ENCODE measurements around the gene CACNA2D3. TPM values are rescaled to one million over a fixed set of nuclear protein-coding genes. Genes with fewer than 3 reads are reported as not detected.

Gene CACNA2D3
- total and polyA plus RNA-seq, 4 donors: 14.1 to 34.5 (median 33.4) TPM

DNA sequence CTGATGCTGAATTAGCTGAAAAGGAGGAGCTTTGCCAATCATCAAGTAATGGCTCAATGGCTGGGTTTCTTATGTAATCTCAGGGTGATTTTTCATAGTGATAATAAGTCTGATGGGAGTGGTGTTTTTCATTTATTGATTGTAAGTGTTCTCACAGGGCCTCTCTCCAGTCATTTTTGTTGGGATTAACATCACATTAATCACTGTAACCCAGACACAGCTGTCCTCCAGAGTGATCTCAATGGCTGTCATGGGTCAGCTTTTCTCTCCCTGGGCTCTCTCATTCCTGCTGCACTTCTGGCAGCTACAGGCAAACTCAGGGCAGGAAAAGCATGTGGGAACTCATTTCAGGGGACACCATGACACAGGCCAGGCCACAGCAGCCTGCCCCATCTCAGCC, 642.6 kb downstream of the CACNA2D3 start:
- Histone ChIP-seq H3K27ac (ENCODE audit: low read depth, low read length) (no peak overlapping the region), H3K4me3 (ENCODE audit: low read depth, low read length) (no peak overlapping the region), H3K36me3 (ENCODE audit: control insufficient read depth, insufficient read depth, low read length) (no peaks in the 10 kb centered on the region), H3K4me1 (ENCODE audit: control insufficient read depth, insufficient read depth, low read length) (no peaks in the 10 kb centered on the region), H3K27me3 (ENCODE audit: control insufficient read depth, insufficient read depth, low read length) (no peaks in the 10 kb centered on the region), H3K9me3 (ENCODE audit: control insufficient read depth, insufficient read depth, low read length) (no peaks in the 10 kb centered on the region)
- DNase-seq (ENCODE audit: low read depth in 4 of 6, low spot score in 6 of 6): peak in 1 of 6 donors; percentile 67

DNA sequence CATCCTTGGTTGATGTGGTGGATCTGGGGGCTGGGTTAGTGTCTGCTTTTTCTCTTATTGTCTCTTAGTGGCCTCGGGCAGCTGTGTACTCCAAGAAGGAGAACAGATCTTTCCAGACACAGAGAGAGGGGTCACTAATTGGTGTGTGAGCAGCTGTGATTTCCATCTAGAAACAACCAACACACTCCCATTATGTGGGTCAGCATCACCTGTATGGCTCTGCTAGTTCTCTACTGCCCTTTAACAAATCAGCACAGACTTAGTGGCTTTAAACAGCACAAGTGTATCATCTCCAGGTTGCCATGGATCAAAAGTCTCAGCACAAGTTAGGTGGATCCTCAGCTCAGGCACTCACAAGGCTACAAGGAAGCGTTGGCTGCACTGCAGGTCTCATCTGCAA, 648.7 kb downstream of the CACNA2D3 start:
- Histone ChIP-seq H3K27me3 (ENCODE audit: control insufficient read depth, insufficient read depth, low read length) (no peaks in the 10 kb centered on the region), H3K27ac (ENCODE audit: low read depth, low read length) (no peak overlapping the region), H3K4me3 (ENCODE audit: low read depth, low read length) (no peak overlapping the region), H3K9me3 (ENCODE audit: control insufficient read depth, insufficient read depth, low read length) (no peaks in the 10 kb centered on the region), H3K4me1 (ENCODE audit: control insufficient read depth, insufficient read depth, low read length) (no peaks in the 10 kb centered on the region), H3K36me3 (ENCODE audit: control insufficient read depth, insufficient read depth, low read length) (no peaks in the 10 kb centered on the region)
- DNase-seq (ENCODE audit: low read depth in 4 of 6, low spot score in 6 of 6): no peak
- 79% methylated on average over 1 of the region's 2 CpGs for WGBS (ENCODE audit: insufficient coverage)

DNA sequence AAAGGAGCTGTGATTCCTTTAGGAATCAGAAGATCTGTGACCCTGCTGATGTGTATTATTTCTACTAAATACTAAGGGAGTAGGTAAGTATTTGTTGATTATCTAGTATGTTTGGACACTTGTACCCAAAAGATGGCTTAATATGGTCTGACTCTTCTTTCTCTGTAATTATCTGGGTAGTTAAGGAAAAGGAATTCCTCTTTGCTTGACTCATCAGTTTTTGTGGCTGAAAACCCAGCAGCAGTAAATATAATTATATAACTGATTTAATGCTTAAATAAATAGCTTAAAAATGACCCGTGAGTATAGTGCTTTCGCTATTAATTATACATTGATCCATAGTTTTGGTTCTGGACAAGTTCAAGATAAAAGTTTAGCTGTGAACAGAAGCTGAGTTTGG, 649.7 kb downstream of the CACNA2D3 start:
- Histone ChIP-seq H3K4me1 (ENCODE audit: control insufficient read depth, insufficient read depth, low read length) (no peaks in the 10 kb centered on the region), H3K36me3 (ENCODE audit: control insufficient read depth, insufficient read depth, low read length) (no peaks in the 10 kb centered on the region), H3K4me3 (ENCODE audit: low read depth, low read length) (no peak overlapping the region), H3K27ac (ENCODE audit: low read depth, low read length) (no peak overlapping the region), H3K27me3 (ENCODE audit: control insufficient read depth, insufficient read depth, low read length) (no peaks in the 10 kb centered on the region), H3K9me3 (ENCODE audit: control insufficient read depth, insufficient read depth, low read length) (no peaks in the 10 kb centered on the region)
- WGBS (ENCODE audit: insufficient coverage): no CpG with 5 or more reads among the region's 2 CpGs
- DNase-seq (ENCODE audit: low read depth in 4 of 6, low spot score in 6 of 6): no peak

DNA sequence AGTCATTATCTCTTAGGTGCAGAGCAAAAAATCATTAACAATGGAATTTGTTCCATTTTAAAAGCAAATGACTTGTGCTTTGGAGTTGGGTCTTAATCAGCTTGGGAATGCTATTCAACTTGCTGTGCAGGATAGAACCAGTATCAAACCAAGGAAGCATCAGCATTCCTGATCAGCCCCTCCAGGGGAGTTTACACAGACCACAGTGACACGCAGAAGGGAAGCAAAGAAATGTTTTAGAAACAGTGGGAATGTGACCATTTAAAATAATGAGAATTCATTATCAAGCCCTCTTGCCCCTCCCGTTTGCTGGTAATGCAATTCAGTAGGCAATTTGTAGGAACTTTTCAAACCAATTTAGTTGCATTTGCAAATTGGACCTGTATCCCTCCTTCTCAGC, 650.4 kb downstream of the CACNA2D3 start:
- H3K27ac ChIP-seq (ENCODE audit: low read depth, low read length): no peak overlapping the region
- H3K36me3 ChIP-seq (ENCODE audit: control insufficient read depth, insufficient read depth, low read length): no peaks in the 10 kb centered on the region
- H3K4me3 ChIP-seq (ENCODE audit: low read depth, low read length): no peak overlapping the region
- DNase-seq (ENCODE audit: low read depth in 4 of 6, low spot score in 6 of 6): peak in 2 of 6 donors; percentile 11 to 78
- no peaks in the 10 kb centered on the region for H3K27me3 ChIP-seq (ENCODE audit: control insufficient read depth, insufficient read depth, low read length)
- no CpG with 5 or more reads among the region's 2 CpGs for WGBS (ENCODE audit: insufficient coverage)
- no peaks in the 10 kb centered on the region for H3K4me1 ChIP-seq (ENCODE audit: control insufficient read depth, insufficient read depth, low read length)
- H3K9me3 ChIP-seq (ENCODE audit: control insufficient read depth, insufficient read depth, low read length): no peaks in the 10 kb centered on the region

DNA sequence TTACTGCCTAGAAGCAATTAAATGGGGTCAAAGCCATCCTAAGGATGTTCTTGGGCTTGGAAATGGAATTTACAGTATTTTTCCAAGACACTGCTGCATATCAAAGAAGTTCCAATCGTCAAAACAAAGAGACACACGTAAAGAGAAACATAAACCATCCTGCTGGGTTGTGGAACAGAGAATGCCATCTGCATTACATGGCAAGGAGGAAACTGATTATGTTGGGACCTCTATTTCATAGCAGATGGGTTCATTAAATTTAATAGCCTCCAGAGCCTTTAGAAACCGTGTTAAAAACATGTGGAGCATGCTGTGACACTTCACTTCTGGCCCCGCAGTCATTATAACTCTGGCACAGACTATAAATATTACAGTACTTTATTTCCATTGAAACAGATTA, 650.9 kb downstream of the CACNA2D3 start:
- no CpG with 5 or more reads among the region's 4 CpGs for WGBS (ENCODE audit: insufficient coverage)
- no peaks in the 10 kb centered on the region for H3K36me3 ChIP-seq (ENCODE audit: control insufficient read depth, insufficient read depth, low read length)
- no peak overlapping the region for H3K4me3 ChIP-seq (ENCODE audit: low read depth, low read length)
- no peaks in the 10 kb centered on the region for H3K9me3 ChIP-seq (ENCODE audit: control insufficient read depth, insufficient read depth, low read length)
- H3K4me1 ChIP-seq (ENCODE audit: control insufficient read depth, insufficient read depth, low read length): no peaks in the 10 kb centered on the region
- H3K27me3 ChIP-seq (ENCODE audit: control insufficient read depth, insufficient read depth, low read length): no peaks in the 10 kb centered on the region
- peak in 4 of 6 donors; percentile 23 to 94 (median 47) for DNase-seq (ENCODE audit: low read depth in 4 of 6, low spot score in 6 of 6)
- no peak overlapping the region for H3K27ac ChIP-seq (ENCODE audit: low read depth, low read length)

DNA sequence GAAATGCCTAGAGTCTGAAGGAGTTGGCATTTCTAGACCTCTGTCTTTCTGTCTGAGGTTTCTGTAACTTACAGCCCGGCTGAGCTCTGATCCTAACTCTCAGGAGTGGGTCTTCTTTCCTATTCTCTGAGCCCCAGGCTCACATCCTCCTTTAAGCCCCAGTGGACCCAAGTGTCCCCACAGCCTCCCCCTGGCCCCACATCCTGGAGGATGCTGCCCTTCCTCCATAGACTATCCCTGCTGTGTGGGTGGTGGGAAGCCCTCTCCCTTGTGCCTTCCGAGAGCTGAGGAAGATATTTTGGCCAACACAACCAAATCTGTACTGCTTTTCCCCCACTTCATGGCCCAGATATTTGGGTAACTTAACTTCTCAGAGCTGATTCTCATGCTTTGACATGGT, 654.2 kb downstream of the CACNA2D3 start:
- no peak overlapping the region for H3K4me3 ChIP-seq (ENCODE audit: low read depth, low read length)
- DNase-seq (ENCODE audit: low read depth in 4 of 6, low spot score in 6 of 6): no peak
- H3K4me1 ChIP-seq (ENCODE audit: control insufficient read depth, insufficient read depth, low read length): no peaks in the 10 kb centered on the region
- 89% methylated on average over 1 of the region's 2 CpGs for WGBS (ENCODE audit: insufficient coverage)
- no peaks in the 10 kb centered on the region for H3K36me3 ChIP-seq (ENCODE audit: control insufficient read depth, insufficient read depth, low read length)
- no peaks in the 10 kb centered on the region for H3K27me3 ChIP-seq (ENCODE audit: control insufficient read depth, insufficient read depth, low read length)
- no peaks in the 10 kb centered on the region for H3K9me3 ChIP-seq (ENCODE audit: control insufficient read depth, insufficient read depth, low read length)
- H3K27ac ChIP-seq (ENCODE audit: low read depth, low read length): no peak overlapping the region

DNA sequence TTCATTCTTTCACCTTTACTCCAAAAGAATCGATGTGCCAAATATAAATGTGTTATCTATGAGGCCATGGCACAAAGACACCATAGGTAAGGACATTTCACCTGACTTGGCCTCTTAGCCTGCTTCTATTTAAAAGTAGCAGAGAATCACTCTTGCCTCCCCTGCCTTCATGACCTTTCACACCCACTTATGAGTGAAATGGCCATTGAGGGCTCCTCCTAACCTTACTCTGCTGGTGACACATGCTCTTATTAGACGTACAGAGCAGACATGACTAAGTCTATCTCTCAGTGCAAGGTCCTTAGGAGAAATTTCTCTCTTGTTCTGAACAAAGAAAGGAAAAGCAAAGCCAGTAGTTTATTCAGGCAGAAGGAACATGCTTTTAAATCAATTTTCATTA, 654.8 kb downstream of the CACNA2D3 start:
- H3K4me1 ChIP-seq (ENCODE audit: control insufficient read depth, insufficient read depth, low read length): no peaks in the 10 kb centered on the region
- no peaks in the 10 kb centered on the region for H3K9me3 ChIP-seq (ENCODE audit: control insufficient read depth, insufficient read depth, low read length)
- no peaks in the 10 kb centered on the region for H3K36me3 ChIP-seq (ENCODE audit: control insufficient read depth, insufficient read depth, low read length)
- no peak for DNase-seq (ENCODE audit: low read depth in 4 of 6, low spot score in 6 of 6)
- no peaks in the 10 kb centered on the region for H3K27me3 ChIP-seq (ENCODE audit: control insufficient read depth, insufficient read depth, low read length)
- H3K4me3 ChIP-seq (ENCODE audit: low read depth, low read length): no peak overlapping the region
- no peak overlapping the region for H3K27ac ChIP-seq (ENCODE audit: low read depth, low read length)
- WGBS (ENCODE audit: insufficient coverage): no CpG with 5 or more reads among the region's 2 CpGs

DNA sequence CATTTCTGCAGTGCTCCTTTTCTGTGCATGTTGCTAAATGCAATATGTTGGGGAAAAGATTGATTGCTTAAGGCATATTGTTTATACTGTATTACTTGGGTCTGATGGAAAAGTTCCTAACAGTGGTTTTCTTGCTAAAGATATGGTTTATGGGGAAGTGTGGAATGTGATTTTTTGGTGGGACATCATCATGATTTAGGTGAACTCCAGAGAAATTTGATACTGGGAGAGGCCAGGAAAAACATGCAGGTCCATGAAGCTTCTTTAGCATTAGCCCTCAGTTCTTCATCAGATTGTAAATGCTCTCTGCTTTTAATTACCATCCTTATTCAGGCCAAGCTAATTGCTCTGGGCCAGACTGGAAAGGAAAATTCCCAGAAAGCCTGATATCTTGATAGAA, 658.0 kb downstream of the CACNA2D3 start:
- no peak overlapping the region for H3K4me3 ChIP-seq (ENCODE audit: low read depth, low read length)
- H3K9me3 ChIP-seq (ENCODE audit: control insufficient read depth, insufficient read depth, low read length): no peaks in the 10 kb centered on the region
- no peak for DNase-seq (ENCODE audit: low read depth in 4 of 6, low spot score in 6 of 6)
- no peaks in the 10 kb centered on the region for H3K36me3 ChIP-seq (ENCODE audit: control insufficient read depth, insufficient read depth, low read length)
- no peaks in the 10 kb centered on the region for H3K4me1 ChIP-seq (ENCODE audit: control insufficient read depth, insufficient read depth, low read length)
- H3K27ac ChIP-seq (ENCODE audit: low read depth, low read length): no peak overlapping the region
- H3K27me3 ChIP-seq (ENCODE audit: control insufficient read depth, insufficient read depth, low read length): no peaks in the 10 kb centered on the region

DNA sequence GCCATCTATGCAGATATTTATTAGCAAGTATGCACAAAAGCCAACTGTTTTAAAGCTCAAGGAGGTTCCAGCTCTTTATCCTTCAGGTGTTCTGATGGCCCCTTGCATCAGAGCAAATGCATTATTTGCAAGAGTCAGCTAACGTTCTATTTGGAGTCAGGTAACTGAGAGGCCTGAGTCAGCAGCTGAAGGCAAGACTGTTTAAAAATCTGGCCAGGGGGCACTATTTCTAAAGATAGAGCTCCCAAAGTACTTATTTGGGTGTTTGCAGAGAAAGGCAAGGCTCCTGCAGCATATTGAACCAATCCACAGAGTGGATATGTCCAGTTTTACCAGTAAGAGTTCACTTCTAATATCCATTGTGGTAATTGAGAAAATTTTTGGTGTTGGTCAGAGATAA, 659.4 kb downstream of the CACNA2D3 start:
- no peaks in the 10 kb centered on the region for H3K36me3 ChIP-seq (ENCODE audit: control insufficient read depth, insufficient read depth, low read length)
- H3K4me1 ChIP-seq (ENCODE audit: control insufficient read depth, insufficient read depth, low read length): no peaks in the 10 kb centered on the region
- no peak overlapping the region for H3K4me3 ChIP-seq (ENCODE audit: low read depth, low read length)
- H3K27ac ChIP-seq (ENCODE audit: low read depth, low read length): no peak overlapping the region
- no peaks in the 10 kb centered on the region for H3K9me3 ChIP-seq (ENCODE audit: control insufficient read depth, insufficient read depth, low read length)
- H3K27me3 ChIP-seq (ENCODE audit: control insufficient read depth, insufficient read depth, low read length): no peaks in the 10 kb centered on the region
- WGBS (ENCODE audit: insufficient coverage): 80% methylated on average over 1 of the region's 1 CpG
- DNase-seq (ENCODE audit: low read depth in 4 of 6, low spot score in 6 of 6): no peak

DNA sequence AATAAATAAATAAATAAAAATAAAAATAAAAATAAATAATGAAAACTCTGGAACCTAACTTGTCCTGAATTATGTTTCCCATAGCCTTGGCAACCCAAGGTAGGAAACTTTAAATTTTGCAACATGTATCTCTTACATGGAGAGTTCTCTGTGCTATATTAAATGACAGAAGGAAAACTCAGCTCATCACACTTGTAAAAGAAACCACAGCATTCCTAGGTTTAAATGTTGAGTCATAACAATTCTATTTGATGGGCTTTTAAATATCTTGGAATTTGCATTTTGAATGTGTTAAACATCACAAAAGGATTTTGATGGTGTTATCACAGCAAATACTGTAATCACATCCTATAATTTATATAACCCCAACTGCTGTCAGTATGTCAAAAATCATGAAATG, 661.3 kb downstream of the CACNA2D3 start:
- H3K36me3 ChIP-seq (ENCODE audit: control insufficient read depth, insufficient read depth, low read length): no peaks in the 10 kb centered on the region

DNA sequence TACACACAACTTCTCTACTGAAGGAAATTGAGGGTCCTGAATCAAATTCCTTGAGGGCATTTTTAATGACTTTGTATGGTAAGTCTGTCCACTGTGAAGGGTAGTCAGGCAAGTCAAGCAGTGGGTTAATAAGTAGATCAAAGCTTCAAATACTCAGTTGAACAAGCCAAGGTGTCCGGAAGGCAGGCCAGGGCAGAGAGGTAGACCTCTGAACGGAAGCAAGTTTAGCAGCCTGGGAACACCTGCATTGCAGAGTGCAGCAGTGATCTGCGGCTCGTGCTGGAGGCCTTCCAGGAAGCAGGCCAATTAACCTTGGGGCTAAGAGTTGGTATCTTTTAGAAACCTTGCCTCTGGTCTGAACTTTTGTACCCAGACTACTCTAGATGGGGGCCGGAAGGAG, 661.7 kb downstream of the CACNA2D3 start:
- 86% methylated on average over 3 of the region's 5 CpGs for WGBS (ENCODE audit: insufficient coverage)
- Histone ChIP-seq H3K4me3 (ENCODE audit: low read depth, low read length) (no peak overlapping the region), H3K27ac (ENCODE audit: low read depth, low read length) (no peak overlapping the region), H3K27me3 (ENCODE audit: control insufficient read depth, insufficient read depth, low read length) (no peaks in the 10 kb centered on the region), H3K36me3 (ENCODE audit: control insufficient read depth, insufficient read depth, low read length) (no peaks in the 10 kb centered on the region), H3K4me1 (ENCODE audit: control insufficient read depth, insufficient read depth, low read length) (no peaks in the 10 kb centered on the region), H3K9me3 (ENCODE audit: control insufficient read depth, insufficient read depth, low read length) (no peaks in the 10 kb centered on the region)
- no peak for DNase-seq (ENCODE audit: low read depth in 4 of 6, low spot score in 6 of 6)

More for the DNA sequence above, 661.3 kb downstream of the CACNA2D3 start:
- Histone ChIP-seq H3K4me1 (ENCODE audit: control insufficient read depth, insufficient read depth, low read length) (no peaks in the 10 kb centered on the region), H3K9me3 (ENCODE audit: control insufficient read depth, insufficient read depth, low read length) (no peaks in the 10 kb centered on the region), H3K4me3 (ENCODE audit: low read depth, low read length) (no peak overlapping the region), H3K27ac (ENCODE audit: low read depth, low read length) (no peak overlapping the region), H3K27me3 (ENCODE audit: control insufficient read depth, insufficient read depth, low read length) (no peaks in the 10 kb centered on the region)
- no peak for DNase-seq (ENCODE audit: low read depth in 4 of 6, low spot score in 6 of 6)
